22Rv1 (cell line): ENCODE measurements around the gene DHRS7C.

Experiments used
- ZFX ChIP-seq: fragments of 450-650 bp; IDR thresholded peaks from 2 replicates; pipeline ENCODE4 v1.6.1; 2017; ENCODE audit warnings: antibody characterized with exemption, borderline replicate concordance
- TF ChIP-seq, protein P1 (sequence below): fragments of 450-650 bp; IDR thresholded peaks from 2 replicates; pipeline ENCODE4 v1.5.1; 2017; ENCODE audit warnings: mild to moderate bottlenecking

DNA sequence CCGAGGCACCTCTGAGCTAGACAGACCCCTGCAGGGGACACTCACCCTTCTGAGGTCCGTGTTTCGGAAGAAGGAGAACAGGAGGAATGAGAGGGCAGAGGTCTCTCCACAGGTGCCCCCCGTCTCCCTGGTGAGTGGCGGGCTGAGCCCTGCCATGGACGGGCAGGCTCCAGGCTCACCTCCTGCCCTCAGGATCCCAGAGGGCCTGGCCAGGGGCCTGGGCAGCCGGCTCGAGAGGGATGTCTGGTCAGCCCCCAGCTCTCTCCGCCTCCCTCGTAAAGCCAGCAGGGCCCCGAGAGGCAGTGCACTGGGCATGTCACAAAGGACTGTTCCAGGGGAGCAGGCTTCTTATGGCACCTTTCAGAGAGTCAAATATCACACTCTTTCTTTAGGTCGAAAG, 62.8 kb downstream of the DHRS7C start:
- TF ChIP-seq, protein P1, sequence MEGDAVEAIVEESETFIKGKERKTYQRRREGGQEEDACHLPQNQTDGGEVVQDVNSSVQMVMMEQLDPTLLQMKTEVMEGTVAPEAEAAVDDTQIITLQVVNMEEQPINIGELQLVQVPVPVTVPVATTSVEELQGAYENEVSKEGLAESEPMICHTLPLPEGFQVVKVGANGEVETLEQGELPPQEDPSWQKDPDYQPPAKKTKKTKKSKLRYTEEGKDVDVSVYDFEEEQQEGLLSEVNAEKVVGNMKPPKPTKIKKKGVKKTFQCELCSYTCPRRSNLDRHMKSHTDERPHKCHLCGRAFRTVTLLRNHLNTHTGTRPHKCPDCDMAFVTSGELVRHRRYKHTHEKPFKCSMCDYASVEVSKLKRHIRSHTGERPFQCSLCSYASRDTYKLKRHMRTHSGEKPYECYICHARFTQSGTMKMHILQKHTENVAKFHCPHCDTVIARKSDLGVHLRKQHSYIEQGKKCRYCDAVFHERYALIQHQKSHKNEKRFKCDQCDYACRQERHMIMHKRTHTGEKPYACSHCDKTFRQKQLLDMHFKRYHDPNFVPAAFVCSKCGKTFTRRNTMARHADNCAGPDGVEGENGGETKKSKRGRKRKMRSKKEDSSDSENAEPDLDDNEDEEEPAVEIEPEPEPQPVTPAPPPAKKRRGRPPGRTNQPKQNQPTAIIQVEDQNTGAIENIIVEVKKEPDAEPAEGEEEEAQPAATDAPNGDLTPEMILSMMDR: no peak
- TF ChIP-seq ZFX: no peak
